ENCODE measurements around the gene CTXN3. TPM values are rescaled to one million over a fixed set of nuclear protein-coding genes. Genes with fewer than 3 reads are reported as not detected.
"Not testable (repeated sequence)": the region's sequence is repeated elsewhere in the genome, so short reads cannot be mapped to it uniquely, and the experiment has no call there.

CTXN3 gene
- total RNA-seq, 1 experiment from 2014 or later, result not detected

DNA sequence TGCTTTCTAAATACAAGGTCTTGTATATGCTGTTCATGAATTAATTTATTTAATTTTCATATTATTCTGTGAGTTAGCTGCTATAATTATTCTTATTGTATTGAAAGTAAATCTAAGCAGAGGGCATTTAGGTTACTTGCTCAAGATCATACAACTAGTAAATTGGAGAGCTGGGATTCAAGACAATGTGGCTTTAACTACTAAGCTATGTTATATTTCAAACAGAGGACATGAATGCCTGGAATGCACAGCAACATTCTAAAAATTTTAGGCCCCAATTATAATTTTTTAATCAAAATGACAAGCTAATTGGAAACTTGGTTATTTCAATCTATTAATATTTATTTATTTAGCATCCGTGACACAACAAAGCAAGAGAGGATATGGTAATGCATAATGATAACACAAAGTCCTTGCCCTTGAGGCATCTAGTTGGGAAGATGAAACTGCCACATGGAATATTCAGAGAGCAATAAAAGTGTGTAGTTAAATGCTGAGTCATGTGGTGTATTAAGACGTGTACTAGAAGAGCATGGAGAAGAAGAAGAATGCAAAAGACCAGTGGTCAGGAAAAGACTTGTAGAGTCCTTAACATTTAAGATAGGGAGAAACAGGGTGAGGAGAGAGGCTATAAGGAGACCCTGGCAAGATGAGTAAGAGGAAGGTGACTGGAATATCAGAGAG is 24.4 kb downstream of the CTXN3 start:
- ChIA-PET POLR2A (no interaction called here), CTCF (no interaction called here)
- H3K27me3 ChIP-seq (ENCODE audit: control insufficient read depth, insufficient read depth, low read length), result no peaks in the 10 kb centered on the region
- H3K36me3 ChIP-seq (ENCODE audit: control insufficient read depth, insufficient read depth, low read length), result no peaks in the 10 kb centered on the region
- intact Hi-C loops (cut with micrococcal nuclease; ENCODE audit: unreplicated experiment), result no loop called here
- in situ Hi-C loops (cut with HindIII; ENCODE audit: low pct_unique_long_range_greater_than_20kb, low sequenced_read_pairs), result no loop called here
- no TSS peak for BruUV-seq (replicated peaks)
- no peak overlapping the region for H3K4me3 ChIP-seq (ENCODE audit: low read depth in 2 of 2, low read length in 2 of 2)
- TF ChIP-seq, protein P1, sequence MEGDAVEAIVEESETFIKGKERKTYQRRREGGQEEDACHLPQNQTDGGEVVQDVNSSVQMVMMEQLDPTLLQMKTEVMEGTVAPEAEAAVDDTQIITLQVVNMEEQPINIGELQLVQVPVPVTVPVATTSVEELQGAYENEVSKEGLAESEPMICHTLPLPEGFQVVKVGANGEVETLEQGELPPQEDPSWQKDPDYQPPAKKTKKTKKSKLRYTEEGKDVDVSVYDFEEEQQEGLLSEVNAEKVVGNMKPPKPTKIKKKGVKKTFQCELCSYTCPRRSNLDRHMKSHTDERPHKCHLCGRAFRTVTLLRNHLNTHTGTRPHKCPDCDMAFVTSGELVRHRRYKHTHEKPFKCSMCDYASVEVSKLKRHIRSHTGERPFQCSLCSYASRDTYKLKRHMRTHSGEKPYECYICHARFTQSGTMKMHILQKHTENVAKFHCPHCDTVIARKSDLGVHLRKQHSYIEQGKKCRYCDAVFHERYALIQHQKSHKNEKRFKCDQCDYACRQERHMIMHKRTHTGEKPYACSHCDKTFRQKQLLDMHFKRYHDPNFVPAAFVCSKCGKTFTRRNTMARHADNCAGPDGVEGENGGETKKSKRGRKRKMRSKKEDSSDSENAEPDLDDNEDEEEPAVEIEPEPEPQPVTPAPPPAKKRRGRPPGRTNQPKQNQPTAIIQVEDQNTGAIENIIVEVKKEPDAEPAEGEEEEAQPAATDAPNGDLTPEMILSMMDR (IDR thresholded peaks at IDR 0.05), result no peak
- no peak for TF ChIP-seq TCF7L2 (IDR thresholded peaks at IDR 0.05; ENCODE audit: low read depth, low read length)
- TF ChIP-seq, protein P2, sequence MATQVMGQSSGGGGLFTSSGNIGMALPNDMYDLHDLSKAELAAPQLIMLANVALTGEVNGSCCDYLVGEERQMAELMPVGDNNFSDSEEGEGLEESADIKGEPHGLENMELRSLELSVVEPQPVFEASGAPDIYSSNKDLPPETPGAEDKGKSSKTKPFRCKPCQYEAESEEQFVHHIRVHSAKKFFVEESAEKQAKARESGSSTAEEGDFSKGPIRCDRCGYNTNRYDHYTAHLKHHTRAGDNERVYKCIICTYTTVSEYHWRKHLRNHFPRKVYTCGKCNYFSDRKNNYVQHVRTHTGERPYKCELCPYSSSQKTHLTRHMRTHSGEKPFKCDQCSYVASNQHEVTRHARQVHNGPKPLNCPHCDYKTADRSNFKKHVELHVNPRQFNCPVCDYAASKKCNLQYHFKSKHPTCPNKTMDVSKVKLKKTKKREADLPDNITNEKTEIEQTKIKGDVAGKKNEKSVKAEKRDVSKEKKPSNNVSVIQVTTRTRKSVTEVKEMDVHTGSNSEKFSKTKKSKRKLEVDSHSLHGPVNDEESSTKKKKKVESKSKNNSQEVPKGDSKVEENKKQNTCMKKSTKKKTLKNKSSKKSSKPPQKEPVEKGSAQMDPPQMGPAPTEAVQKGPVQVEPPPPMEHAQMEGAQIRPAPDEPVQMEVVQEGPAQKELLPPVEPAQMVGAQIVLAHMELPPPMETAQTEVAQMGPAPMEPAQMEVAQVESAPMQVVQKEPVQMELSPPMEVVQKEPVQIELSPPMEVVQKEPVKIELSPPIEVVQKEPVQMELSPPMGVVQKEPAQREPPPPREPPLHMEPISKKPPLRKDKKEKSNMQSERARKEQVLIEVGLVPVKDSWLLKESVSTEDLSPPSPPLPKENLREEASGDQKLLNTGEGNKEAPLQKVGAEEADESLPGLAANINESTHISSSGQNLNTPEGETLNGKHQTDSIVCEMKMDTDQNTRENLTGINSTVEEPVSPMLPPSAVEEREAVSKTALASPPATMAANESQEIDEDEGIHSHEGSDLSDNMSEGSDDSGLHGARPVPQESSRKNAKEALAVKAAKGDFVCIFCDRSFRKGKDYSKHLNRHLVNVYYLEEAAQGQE (IDR thresholded peaks at IDR 0.05; ENCODE audit: insufficient read depth in 1 of 2, low read depth in 2 of 2, low read length in 1 of 2), result no peak
- no peak for TF ChIP-seq SIN3A (IDR thresholded peaks at IDR 0.05; ENCODE audit: borderline replicate concordance, insufficient read depth, low read depth, low read length)
- no peak for TF ChIP-seq POLR2AphosphoS5 (IDR thresholded peaks at IDR 0.05; ENCODE audit: low read depth, low read length)
- ATAC-seq (no peak), DNase-seq (ENCODE audit: low read depth, low spot score) (no peak)
- H3K9me3 ChIP-seq (ENCODE audit: control insufficient read depth, insufficient read depth, low read depth, low read length), result no peaks in the 10 kb centered on the region
- no peak overlapping the region for H3K27ac ChIP-seq (ENCODE audit: low read length)
- H3K4me1 ChIP-seq (ENCODE audit: control insufficient read depth, insufficient read depth, low read length), result no peaks in the 10 kb centered on the region

DNA sequence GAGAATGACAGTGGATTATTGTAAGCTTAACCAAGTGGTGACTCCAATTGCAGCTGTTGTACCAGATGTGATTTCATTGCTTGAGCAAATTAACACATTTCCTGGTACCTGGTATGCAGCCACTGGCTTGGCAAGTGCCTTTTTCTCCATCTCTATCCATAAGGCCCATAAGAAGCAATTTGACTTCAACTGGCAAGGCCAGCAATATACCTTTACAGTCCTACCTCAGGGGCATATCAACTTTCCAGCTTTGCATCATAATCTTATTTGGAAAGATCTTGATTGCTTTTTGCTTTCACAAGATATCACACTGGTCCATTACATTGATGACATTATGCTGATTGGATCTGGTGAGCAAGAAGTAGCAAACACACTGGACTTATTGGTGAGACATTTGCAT is 28.1 kb downstream of the CTXN3 start:
- ATAC-seq; BruUV-seq (replicated peaks); H3K4me3 ChIP-seq (ENCODE audit: low read depth in 2 of 2, low read length in 2 of 2); in situ Hi-C loops (cut with HindIII; ENCODE audit: low pct_unique_long_range_greater_than_20kb, low sequenced_read_pairs); H3K4me1 ChIP-seq (ENCODE audit: control insufficient read depth, insufficient read depth, low read length); H3K36me3 ChIP-seq (ENCODE audit: control insufficient read depth, insufficient read depth, low read length); DNase-seq (ENCODE audit: low read depth, low spot score); intact Hi-C loops (cut with micrococcal nuclease; ENCODE audit: unreplicated experiment); POLR2A ChIA-PET; H3K27ac ChIP-seq (ENCODE audit: low read length); H3K9me3 ChIP-seq (ENCODE audit: control insufficient read depth, insufficient read depth, low read depth, low read length); CTCF ChIA-PET; H3K27me3 ChIP-seq (ENCODE audit: control insufficient read depth, insufficient read depth, low read length): not testable (repeated sequence)

DNA sequence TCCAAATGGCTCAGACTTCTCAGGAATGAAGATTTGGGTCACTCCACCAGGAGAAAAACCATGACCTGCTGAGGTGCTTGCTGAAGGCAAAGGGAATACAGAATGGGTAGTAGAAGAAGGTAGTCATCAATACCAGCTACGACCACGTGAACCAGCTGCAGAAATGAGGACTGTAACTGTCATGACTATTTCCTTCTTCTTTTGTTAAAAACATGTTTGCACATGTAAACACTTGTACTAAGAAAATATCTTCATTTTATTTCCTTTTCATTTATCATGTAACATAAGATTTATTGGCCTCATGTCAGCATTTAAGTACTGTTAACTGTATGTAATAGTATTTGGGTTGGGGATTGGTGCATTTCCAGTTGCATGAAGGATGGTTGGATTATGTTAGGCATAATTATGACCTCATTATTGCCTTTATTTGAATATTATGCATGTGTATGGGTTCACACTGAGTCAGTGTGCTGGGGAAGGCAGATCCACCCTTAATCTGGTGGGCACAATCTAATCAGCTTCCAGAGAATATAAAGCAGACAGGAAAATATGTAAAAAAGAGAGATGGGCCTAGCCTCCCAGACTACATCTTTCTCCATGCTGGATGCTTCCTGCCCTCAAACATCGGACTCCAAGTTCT is 30.9 kb downstream of the CTXN3 start:
- H3K27ac ChIP-seq (ENCODE audit: low read length); H3K4me3 ChIP-seq (ENCODE audit: low read depth in 2 of 2, low read length in 2 of 2); ATAC-seq; POLR2A ChIA-PET; H3K36me3 ChIP-seq (ENCODE audit: control insufficient read depth, insufficient read depth, low read length); H3K27me3 ChIP-seq (ENCODE audit: control insufficient read depth, insufficient read depth, low read length); H3K4me1 ChIP-seq (ENCODE audit: control insufficient read depth, insufficient read depth, low read length); H3K9me3 ChIP-seq (ENCODE audit: control insufficient read depth, insufficient read depth, low read depth, low read length); DNase-seq (ENCODE audit: low read depth, low spot score); BruUV-seq (replicated peaks); CTCF ChIA-PET; in situ Hi-C loops (cut with HindIII; ENCODE audit: low pct_unique_long_range_greater_than_20kb, low sequenced_read_pairs); intact Hi-C loops (cut with micrococcal nuclease; ENCODE audit: unreplicated experiment): not testable (repeated sequence)

All from Panc1 (cell line).